SJCRH30 (cell line): ENCODE measurements around the gene SPCS1. TPM values are rescaled to one million over a fixed set of nuclear protein-coding genes. Genes with fewer than 3 reads are reported as not detected.
A peak's percentile ranks its signal among the peaks of the same experiment; 100 is the strongest.

ENCODE experiments used
- DNase-seq, 2 experiments: peaks; one replicate each; pipeline ENCODE4 v3.0.0-alpha.2; 2015 to 2020
- H3K27ac ChIP-seq: fragments of 250-450 bp; sonication (Bioruptor Pico); 2 replicates; pipeline ENCODE4 v1.5.1; 2020; ENCODE audit warnings: mild to moderate bottlenecking, moderate library complexity
- H3K27me3 ChIP-seq: fragments of 250-450 bp; sonication (Bioruptor Pico); 2 replicates; pipeline ENCODE4 v1.5.1; 2020; ENCODE audit warnings: mild to moderate bottlenecking, moderate library complexity
- H3K36me3 ChIP-seq: fragments of 250-450 bp; sonication (Bioruptor Pico); 2 replicates; pipeline ENCODE4 v1.5.1; 2020; ENCODE audit warnings: mild to moderate bottlenecking, moderate library complexity
- H3K4me1 ChIP-seq: fragments of 250-450 bp; sonication (Bioruptor Pico); 2 replicates; pipeline ENCODE4 v1.5.1; 2020; ENCODE audit warnings: mild to moderate bottlenecking, moderate library complexity
- H3K4me3 ChIP-seq: fragments of 250-450 bp; sonication (Bioruptor Pico); 2 replicates; pipeline ENCODE4 v1.5.1; 2020; ENCODE audit warnings: mild to moderate bottlenecking, moderate library complexity
- H3K9me3 ChIP-seq: fragments of 250-450 bp; sonication (Bioruptor Pico); replicated peaks from 2 replicates; pipeline ENCODE4 v1.5.1; 2020; ENCODE audit warnings: mild to moderate bottlenecking, moderate library complexity
- total RNA-seq: library from RNA; depleted of rRNA; stranded (reverse); fragments of >200 nt; shearing (Covaris generic); gene quantifications from 2 replicates; pipeline ENCODE4 v1.2.3, GENCODE V29; 2014; rRNA removed

The SPCS1 gene
- total RNA-seq, 1 experiment from 2014 or later: 96.6 TPM

- H3K27ac ChIP-seq: no peak overlapping the region
- H3K27me3 ChIP-seq: no peaks in the 10 kb centered on the region
- H3K4me3 ChIP-seq: no peak overlapping the region
- no peaks in the 10 kb centered on the region for H3K9me3 ChIP-seq
- H3K4me1 ChIP-seq: no peaks in the 10 kb centered on the region
- DNase-seq: no peak
- H3K36me3 ChIP-seq: peaks cover 48% of the 10 kb centered on the region
Measured at GRCh38 chr3:52739730-52740129, 33.8 kb downstream of the SPCS1 start.

GRCh38 chr3:52742418-52743041, 36.6 kb downstream of the SPCS1 start:
- peaks cover 49% of the 10 kb centered on the region for H3K36me3 ChIP-seq
- H3K4me3 ChIP-seq: no peak overlapping the region
- H3K27ac ChIP-seq: no peak overlapping the region
- peak in 1 of 2 experiments; percentile 52 for DNase-seq
- H3K27me3 ChIP-seq: no peaks in the 10 kb centered on the region
- no peaks in the 10 kb centered on the region for H3K9me3 ChIP-seq
- H3K4me1 ChIP-seq: no peaks in the 10 kb centered on the region

GRCh38 chr3:52743152-52743551, 37.2 kb downstream of the SPCS1 start:
- no peaks in the 10 kb centered on the region for H3K27me3 ChIP-seq
- H3K4me3 ChIP-seq: no peak overlapping the region
- H3K9me3 ChIP-seq: no peaks in the 10 kb centered on the region
- no peaks in the 10 kb centered on the region for H3K4me1 ChIP-seq
- H3K36me3 ChIP-seq: peaks cover 50% of the 10 kb centered on the region
- H3K27ac ChIP-seq: no peak overlapping the region
- no peak for DNase-seq

- Histone ChIP-seq H3K27me3 (no peaks in the 10 kb centered on the region), H3K36me3 (peaks cover 52% of the 10 kb centered on the region), H3K27ac (no peak overlapping the region), H3K9me3 (no peaks in the 10 kb centered on the region), H3K4me1 (no peaks in the 10 kb centered on the region), H3K4me3 (no peak overlapping the region)
- no peak for DNase-seq
Measured at GRCh38 chr3:52743721-52744120, 37.8 kb downstream of the SPCS1 start.

- no peaks in the 10 kb centered on the region for H3K4me1 ChIP-seq
- H3K27ac ChIP-seq: no peak overlapping the region
- peaks cover 34% of the 10 kb centered on the region for H3K36me3 ChIP-seq
- H3K27me3 ChIP-seq: no peaks in the 10 kb centered on the region
- no peaks in the 10 kb centered on the region for H3K9me3 ChIP-seq
- DNase-seq: no peak
- no peak overlapping the region for H3K4me3 ChIP-seq
Measured at GRCh38 chr3:52752045-52752660, 46.2 kb downstream of the SPCS1 start.

GRCh38 chr3:52754373-52754772, 48.5 kb downstream of the SPCS1 start:
- no peak overlapping the region for H3K27ac ChIP-seq
- no peaks in the 10 kb centered on the region for H3K4me1 ChIP-seq
- no peak for DNase-seq
- no peak overlapping the region for H3K4me3 ChIP-seq
- no peaks in the 10 kb centered on the region for H3K9me3 ChIP-seq
- peaks cover 32% of the 10 kb centered on the region for H3K36me3 ChIP-seq
- no peaks in the 10 kb centered on the region for H3K27me3 ChIP-seq

GRCh38 chr3:52756141-52756540, 50.2 kb downstream of the SPCS1 start:
- H3K27ac ChIP-seq: no peak overlapping the region
- peaks cover 38% of the 10 kb centered on the region for H3K36me3 ChIP-seq
- DNase-seq: no peak
- H3K4me1 ChIP-seq: no peaks in the 10 kb centered on the region
- no peaks in the 10 kb centered on the region for H3K9me3 ChIP-seq
- no peak overlapping the region for H3K4me3 ChIP-seq
- no peaks in the 10 kb centered on the region for H3K27me3 ChIP-seq

Other genes with a start within 250 kb of the SPCS1 start
- not detected in 2 replicates for gene STAB1, start 210.8 kb upstream of the SPCS1 start, total RNA-seq
- gene NT5DC2, start 172.2 kb upstream of the SPCS1 start, total RNA-seq: 140 and 152 TPM in 2 replicates
- 12.7 and 13.2 TPM in 2 replicates for gene UQCC5, start 169.5 kb upstream of the SPCS1 start, total RNA-seq
- gene PBRM1, start 20.2 kb upstream of the SPCS1 start, total RNA-seq: 60.0 and 64.2 TPM in 2 replicates
- gene GNL3, start 20.1 kb upstream of the SPCS1 start, total RNA-seq: 141 and 171 TPM in 2 replicates
- 39.7 and 43.9 TPM in 2 replicates for gene GLT8D1, start 315 bp upstream of the SPCS1 start, total RNA-seq
- gene NEK4, start 64.8 kb downstream of the SPCS1 start, total RNA-seq: 23.3 and 24.1 TPM in 2 replicates
- 0.04 TPM in 1 of 2 replicates, not detected in the other for gene ITIH1, start 71.5 kb downstream of the SPCS1 start, total RNA-seq
- gene ITIH3, start 88.7 kb downstream of the SPCS1 start, total RNA-seq: 0.28 TPM in 1 of 2 replicates, not detected in the other
- 0.71 TPM in 1 of 2 replicates, not detected in the other for gene ITIH4, start 124.6 kb downstream of the SPCS1 start, total RNA-seq
- 35.7 and 38.6 TPM in 2 replicates for gene MUSTN1, start 128.9 kb downstream of the SPCS1 start, total RNA-seq
- 12.1 and 14.7 TPM in 2 replicates for gene STIMATE, start 191.4 kb downstream of the SPCS1 start, total RNA-seq